ENCODE data around the gene TRAIP. TPM values are rescaled to one million over a fixed set of nuclear protein-coding genes. Genes with fewer than 3 reads are reported as not detected.

Gene TRAIP
- total RNA-seq, 1 experiment from 2014 or later, result 17.8 TPM

GRCh38 chr3:49879721-49880120 lies 23.4 kb upstream of the TRAIP start:
- no peak for TF ChIP-seq CTCF (conservative IDR thresholded peaks at IDR 0.05; ENCODE audit: low read depth, low read length)
- no peak for TF ChIP-seq EZH2 (IDR thresholded peaks at IDR 0.05; ENCODE audit: borderline replicate concordance, low read depth, low read length, poor library complexity, severe bottlenecking)
- Histone ChIP-seq H3K9me3 (ENCODE audit: low read depth, low read length, poor library complexity, severe bottlenecking) (no peaks in the 10 kb centered on the region), H3K27me3 (replicated peaks; ENCODE audit: insufficient read depth, low read depth, low read length, poor library complexity) (no peaks in the 10 kb centered on the region), H3K4me1 (ENCODE audit: insufficient read depth, low read length, poor library complexity, severe bottlenecking) (no peaks in the 10 kb centered on the region), H3K27ac (ENCODE audit: low read depth, low read length, poor library complexity, severe bottlenecking) (no peak overlapping the region), H3K4me3 (ENCODE audit: low read depth, low read length, poor library complexity, severe bottlenecking) (no peak overlapping the region), H3K36me3 (ENCODE audit: insufficient read depth, low read length, poor library complexity, severe bottlenecking) (no peaks in the 10 kb centered on the region)
- DNase-seq (ENCODE audit: low spot score), result no peak
- CTCF ChIA-PET, result no interaction called here
- intact Hi-C loops (cut with micrococcal nuclease; ENCODE audit: unreplicated experiment), result no loop called here
- POLR2A ChIA-PET (ENCODE audit: low non-redundant PET), result no interaction called here
- BruUV-seq (replicated peaks), result no TSS peak

- ChIA-PET POLR2A (ENCODE audit: low non-redundant PET) (no interaction called here), CTCF (no interaction called here)
- H3K36me3 ChIP-seq (ENCODE audit: insufficient read depth, low read length, poor library complexity, severe bottlenecking), result no peaks in the 10 kb centered on the region
- H3K27me3 ChIP-seq (replicated peaks; ENCODE audit: insufficient read depth, low read depth, low read length, poor library complexity), result no peaks in the 10 kb centered on the region
- H3K4me1 ChIP-seq (ENCODE audit: insufficient read depth, low read length, poor library complexity, severe bottlenecking), result no peaks in the 10 kb centered on the region
- intact Hi-C loops (cut with micrococcal nuclease; ENCODE audit: unreplicated experiment), result no loop called here
- DNase-seq (ENCODE audit: low spot score), result no peak
- no peaks in the 10 kb centered on the region for H3K9me3 ChIP-seq (ENCODE audit: low read depth, low read length, poor library complexity, severe bottlenecking)
- no peak overlapping the region for H3K4me3 ChIP-seq (ENCODE audit: low read depth, low read length, poor library complexity, severe bottlenecking)
- H3K27ac ChIP-seq (ENCODE audit: low read depth, low read length, poor library complexity, severe bottlenecking), result no peak overlapping the region
- BruUV-seq (replicated peaks), result no TSS peak
- TF ChIP-seq CTCF (conservative IDR thresholded peaks at IDR 0.05; ENCODE audit: low read depth, low read length) (no peak), EZH2 (IDR thresholded peaks at IDR 0.05; ENCODE audit: borderline replicate concordance, low read depth, low read length, poor library complexity, severe bottlenecking) (no peak)
Observed at GRCh38 chr3:49878686-49879085, 22.3 kb upstream of the TRAIP start.

GRCh38 chr3:49877716-49878115 lies 21.4 kb upstream of the TRAIP start:
- H3K27ac ChIP-seq (ENCODE audit: low read depth, low read length, poor library complexity, severe bottlenecking), result no peak overlapping the region
- H3K9me3 ChIP-seq (ENCODE audit: low read depth, low read length, poor library complexity, severe bottlenecking), result no peaks in the 10 kb centered on the region
- no peaks in the 10 kb centered on the region for H3K4me1 ChIP-seq (ENCODE audit: insufficient read depth, low read length, poor library complexity, severe bottlenecking)
- DNase-seq (ENCODE audit: low spot score), result no peak
- POLR2A ChIA-PET (ENCODE audit: low non-redundant PET), result no interaction called here
- H3K4me3 ChIP-seq (ENCODE audit: low read depth, low read length, poor library complexity, severe bottlenecking), result no peak overlapping the region
- H3K36me3 ChIP-seq (ENCODE audit: insufficient read depth, low read length, poor library complexity, severe bottlenecking), result no peaks in the 10 kb centered on the region
- TF ChIP-seq EZH2 (IDR thresholded peaks at IDR 0.05; ENCODE audit: borderline replicate concordance, low read depth, low read length, poor library complexity, severe bottlenecking), result no peak
- no peak for TF ChIP-seq CTCF (conservative IDR thresholded peaks at IDR 0.05; ENCODE audit: low read depth, low read length)
- intact Hi-C loops (cut with micrococcal nuclease; ENCODE audit: unreplicated experiment), result no loop called here
- CTCF ChIA-PET, result no interaction called here
- no TSS peak for BruUV-seq (replicated peaks)
- no peaks in the 10 kb centered on the region for H3K27me3 ChIP-seq (replicated peaks; ENCODE audit: insufficient read depth, low read depth, low read length, poor library complexity)

Measured in A673 (cell line).